CD4-positive, CD25-positive, alpha-beta regulatory T cell (primary cell): Measurements from ENCODE around the gene WDFY3. TPM values are rescaled to one million over a fixed set of nuclear protein-coding genes. Genes with fewer than 3 reads are reported as not detected.

Source experiments
- ATAC-seq, 2 donors: fragments of 150-1000 bp; cut with Tn5 transposase; one replicate each; pipeline ENCODE4 v1.10.0; 2021; ENCODE audit warnings: low read depth in 2 of 2, moderate number of reproducible peaks in 2 of 2, moderate library complexity in 1 of 2
- DNase-seq, 3 donors: peaks; one replicate each; pipeline versions ENCODE4 v3.0.0 to v3.0.0-alpha.2; 2012 to 2022; ENCODE audit warnings: mixed read lengths in 1 of 3
- H3K27ac ChIP-seq: one replicate; pipeline ENCODE4 v1.7.0; 2013; ENCODE audit warnings: mild to moderate bottlenecking, low read length; ENCODE audit not compliant: insufficient read depth, poor library complexity, severe bottlenecking
- H3K27me3 ChIP-seq: one replicate; pipeline ENCODE4 v1.7.0; 2013; ENCODE audit warnings: low read length; ENCODE audit not compliant: control insufficient read depth, insufficient read depth
- H3K36me3 ChIP-seq: one replicate; pipeline ENCODE4 v1.7.0; 2013; ENCODE audit warnings: mild to moderate bottlenecking, low read length, moderate library complexity; ENCODE audit not compliant: control insufficient read depth, insufficient read depth
- H3K4me1 ChIP-seq: 2 replicates; pipeline ENCODE4 v1.7.0; 2013; ENCODE audit warnings: mild to moderate bottlenecking, low read length; ENCODE audit not compliant: insufficient read depth, control insufficient read depth, poor library complexity, severe bottlenecking
- H3K4me3 ChIP-seq: one replicate; pipeline ENCODE4 v1.7.0; 2013; ENCODE audit warnings: low read depth, mild to moderate bottlenecking, low read length, moderate library complexity
- H3K9me3 ChIP-seq, 2 experiments: 1 replicate in 1 of 2; 2 replicates in 1 of 2; pipeline ENCODE4 v1.7.0; 2013; ENCODE audit warnings: low read length in 2 of 2, mild to moderate bottlenecking in 1 of 2, moderate library complexity in 1 of 2; ENCODE audit not compliant: control insufficient read depth in 2 of 2
- H3K27ac Mint-ChIP-seq, 3 donors: one replicate each; pipeline ENCODE4 v1.8.0; 2020 to 2022; ENCODE audit warnings: mild to moderate bottlenecking in 3 of 3, mixed read lengths in 3 of 3, moderate library complexity in 2 of 3
- H3K27me3 Mint-ChIP-seq: one replicate; pipeline ENCODE4 v1.8.0; 2022; ENCODE audit warnings: mild to moderate bottlenecking, mixed read lengths
- H3K36me3 Mint-ChIP-seq: one replicate; pipeline ENCODE4 v1.8.0; 2020; ENCODE audit warnings: mixed read lengths
- H3K4me1 Mint-ChIP-seq, 4 donors: one replicate each; pipeline ENCODE4 v1.8.0; 2020 to 2022; ENCODE audit warnings: mixed read lengths in 4 of 4, mild to moderate bottlenecking in 1 of 4
- H3K4me3 Mint-ChIP-seq, 4 donors: one replicate each; pipeline ENCODE4 v1.8.0; 2020 to 2022; ENCODE audit warnings: mild to moderate bottlenecking in 4 of 4, mixed read lengths in 4 of 4, moderate library complexity in 3 of 4
- H3K9me3 Mint-ChIP-seq, 7 donors: one replicate each; pipeline ENCODE4 v1.8.0; 2020 to 2022; ENCODE audit warnings: mixed read lengths in 7 of 7, mild to moderate bottlenecking in 3 of 7, moderate library complexity in 2 of 7
- polyA plus RNA-seq, 4 donors: library from polyadenylated mRNA; unstranded; fragments of 300-500 nt; fragmentation: Illumina TruSeq; gene quantifications; one replicate each; pipeline ENCODE4 v1.2.3, GENCODE V29; 2021
- total RNA-seq: library from RNA; stranded (reverse); gene quantifications from one replicate; pipeline ENCODE4 v1.2.3, GENCODE V29; 2022

The WDFY3 gene
- total and polyA plus RNA-seq, 5 donors from 2014 or later: 0.44 TPM; not detected in 4

DNA sequence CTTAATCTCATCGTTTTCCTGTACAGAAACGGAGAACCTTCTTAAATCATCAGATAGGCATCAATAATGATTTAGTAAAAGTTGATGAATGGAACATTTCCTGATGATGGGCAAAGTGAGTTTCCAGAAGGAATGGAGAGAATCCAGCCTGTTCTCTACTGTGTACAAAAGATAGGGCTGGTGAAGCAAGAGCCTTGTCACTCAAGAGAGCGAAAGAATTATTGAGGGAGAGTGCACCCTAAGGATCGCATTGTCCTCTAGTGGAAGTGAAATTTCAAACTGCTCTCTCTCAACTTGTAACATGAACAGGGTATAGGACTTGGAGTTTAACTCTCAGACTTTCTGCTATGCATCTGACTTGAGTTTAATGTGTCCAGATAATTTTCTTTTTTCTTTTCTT is 314.0 kb downstream of the WDFY3 start:
- Mint-ChIP-seq H3K4me3 (no peak overlapping the region), H3K36me3 (no peaks in the 10 kb centered on the region), H3K9me3 (peaks cover 2 to 10% (median 4%) of the 10 kb centered on the region in 7 donors), H3K4me1 (no peaks in the 10 kb centered on the region), H3K27me3 (no peaks in the 10 kb centered on the region), H3K27ac (no peak overlapping the region)
- no peaks in the 10 kb centered on the region for H3K4me1 ChIP-seq
- DNase-seq: no peak
- H3K4me3 ChIP-seq: no peak overlapping the region
- H3K27ac ChIP-seq: no peak overlapping the region
- H3K36me3 ChIP-seq: no peaks in the 10 kb centered on the region
- no peak for ATAC-seq
- H3K9me3 ChIP-seq: no peaks in the 10 kb centered on the region
- no peaks in the 10 kb centered on the region for H3K27me3 ChIP-seq

- H3K36me3 ChIP-seq: no peaks in the 10 kb centered on the region
- Mint-ChIP-seq H3K36me3 (no peaks in the 10 kb centered on the region), H3K27me3 (no peaks in the 10 kb centered on the region), H3K4me3 (no peak overlapping the region), H3K9me3 (peaks cover 2 to 3% (median 2%) of the 10 kb centered on the region in 7 donors), H3K27ac (no peak overlapping the region), H3K4me1 (no peaks in the 10 kb centered on the region)
- DNase-seq (no peak), ATAC-seq (no peak)
- no peaks in the 10 kb centered on the region for H3K4me1 ChIP-seq
- no peak overlapping the region for H3K4me3 ChIP-seq
- H3K27ac ChIP-seq: no peak overlapping the region
- H3K9me3 ChIP-seq: no peaks in the 10 kb centered on the region
- H3K27me3 ChIP-seq: no peaks in the 10 kb centered on the region
These were observed 315.0 kb downstream of the WDFY3 start for GRCh38 chr4:84651499-84651898.

- no peak overlapping the region for H3K27ac Mint-ChIP-seq
- Histone ChIP-seq H3K27me3 (no peaks in the 10 kb centered on the region), H3K36me3 (no peaks in the 10 kb centered on the region), H3K9me3 (no peaks in the 10 kb centered on the region), H3K4me3 (no peak overlapping the region), H3K4me1 (no peaks in the 10 kb centered on the region), H3K27ac (no peak overlapping the region)
- no peaks in the 10 kb centered on the region for H3K36me3 Mint-ChIP-seq
- peaks cover 4% of the 10 kb centered on the region for H3K27me3 Mint-ChIP-seq
- no peak overlapping the region for H3K4me3 Mint-ChIP-seq
- H3K4me1 Mint-ChIP-seq: no peaks in the 10 kb centered on the region
- ATAC-seq (no peak), DNase-seq (no peak)
- peaks cover 0 to 2% (median 0%) of the 10 kb centered on the region in 7 donors for H3K9me3 Mint-ChIP-seq
These were observed 317.4 kb downstream of the WDFY3 start for GRCh38 chr4:84648863-84649647.

GRCh38 chr4:84648178-84648577 is 318.3 kb downstream of the WDFY3 start:
- no peak for ATAC-seq

DNA sequence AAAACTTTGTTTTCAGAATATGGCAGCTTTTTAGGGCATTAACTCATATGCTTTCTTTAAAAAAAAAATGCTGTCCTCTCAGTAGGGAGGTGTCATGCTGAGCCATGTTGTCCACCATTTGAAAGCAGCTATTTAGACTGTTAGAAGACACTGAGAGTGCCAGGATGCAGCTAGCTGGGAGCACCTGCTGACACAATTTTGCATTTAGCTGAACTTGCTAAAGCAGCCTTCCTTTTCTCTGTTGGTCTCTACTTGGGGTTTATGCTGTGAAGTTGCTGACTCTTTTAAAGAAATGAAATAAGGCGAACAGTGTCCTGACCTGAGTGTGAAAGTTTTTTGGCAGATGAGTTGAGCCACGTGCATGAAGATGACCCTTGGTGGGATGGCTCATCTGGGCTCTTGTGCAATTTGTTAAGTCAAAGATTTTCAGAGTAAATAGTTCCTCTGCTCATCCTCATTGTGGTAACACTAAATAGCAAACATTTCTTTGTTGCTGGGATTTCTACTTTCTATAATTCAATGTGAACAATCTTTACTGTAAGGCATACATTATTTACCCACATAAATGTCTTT is 319.1 kb downstream of the WDFY3 start:
- H3K9me3 Mint-ChIP-seq: no peaks in the 10 kb centered on the region
- Histone ChIP-seq H3K9me3 (no peaks in the 10 kb centered on the region), H3K4me1 (no peaks in the 10 kb centered on the region), H3K36me3 (no peaks in the 10 kb centered on the region), H3K4me3 (no peak overlapping the region), H3K27me3 (no peaks in the 10 kb centered on the region), H3K27ac (no peak overlapping the region)
- no peaks in the 10 kb centered on the region for H3K36me3 Mint-ChIP-seq
- H3K4me3 Mint-ChIP-seq: no peak overlapping the region
- DNase-seq: no peak
- ATAC-seq: no peak
- no peaks in the 10 kb centered on the region for H3K4me1 Mint-ChIP-seq
- peaks cover 4% of the 10 kb centered on the region for H3K27me3 Mint-ChIP-seq
- H3K27ac Mint-ChIP-seq: no peak overlapping the region

More at GRCh38 chr4:84648178-84648577, 318.3 kb downstream of the WDFY3 start:
- Mint-ChIP-seq H3K4me1 (no peaks in the 10 kb centered on the region), H3K36me3 (no peaks in the 10 kb centered on the region), H3K4me3 (no peak overlapping the region), H3K9me3 (no peaks in the 10 kb centered on the region), H3K27ac (no peak overlapping the region), H3K27me3 (peaks cover 4% of the 10 kb centered on the region)
- Histone ChIP-seq H3K27me3 (no peaks in the 10 kb centered on the region), H3K9me3 (no peaks in the 10 kb centered on the region), H3K4me1 (no peaks in the 10 kb centered on the region), H3K27ac (no peak overlapping the region), H3K4me3 (no peak overlapping the region), H3K36me3 (no peaks in the 10 kb centered on the region)
- DNase-seq: no peak

DNA sequence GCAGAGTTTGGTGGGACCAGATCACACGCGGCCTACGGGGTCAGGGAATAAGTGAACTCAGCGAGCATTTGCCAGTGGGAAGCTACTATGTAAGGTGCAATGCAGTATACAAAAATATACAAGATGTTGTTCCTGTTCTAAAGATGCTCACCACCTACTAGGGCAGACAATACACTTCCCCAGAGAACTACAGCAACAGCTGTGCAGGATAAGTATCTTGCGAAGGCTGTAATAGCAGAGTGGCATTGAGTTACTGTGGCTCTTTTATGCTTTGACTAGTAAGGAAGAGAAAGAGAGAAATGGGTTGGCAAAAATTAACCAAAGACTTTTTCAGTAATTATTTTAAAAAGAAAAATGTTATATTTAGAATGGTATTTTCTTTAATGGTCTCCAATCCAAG is 322.4 kb downstream of the WDFY3 start:
- Mint-ChIP-seq H3K4me3 (no peak overlapping the region), H3K4me1 (no peaks in the 10 kb centered on the region), H3K27me3 (peaks cover 4% of the 10 kb centered on the region), H3K9me3 (no peaks in the 10 kb centered on the region), H3K36me3 (no peaks in the 10 kb centered on the region), H3K27ac (peak overlapping the region in 1 of 3 donors; percentile 13)
- DNase-seq (no peak), ATAC-seq (no peak)
- no peaks in the 10 kb centered on the region for H3K9me3 ChIP-seq
- no peaks in the 10 kb centered on the region for H3K36me3 ChIP-seq
- no peak overlapping the region for H3K27ac ChIP-seq
- no peaks in the 10 kb centered on the region for H3K4me1 ChIP-seq
- no peak overlapping the region for H3K4me3 ChIP-seq
- no peaks in the 10 kb centered on the region for H3K27me3 ChIP-seq

DNA sequence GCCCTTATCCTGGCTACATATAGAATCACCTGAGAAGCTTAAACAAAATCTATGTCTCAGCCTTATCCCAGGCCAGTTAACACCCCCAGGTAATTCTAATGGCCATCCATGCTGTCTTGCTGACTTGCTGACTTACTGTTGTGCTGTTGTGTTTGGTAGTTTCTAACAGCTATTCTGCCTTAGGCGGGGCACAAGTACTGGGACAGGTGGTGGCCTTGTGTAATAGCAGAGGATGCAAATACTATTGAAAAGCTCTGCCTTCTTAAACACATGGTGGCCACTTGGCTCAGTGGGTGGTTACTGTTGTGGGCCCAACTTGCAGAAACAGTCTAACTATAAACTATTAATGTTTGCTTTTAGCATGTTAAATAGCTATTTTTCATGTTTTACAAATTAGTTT is 327.3 kb downstream of the WDFY3 start:
- DNase-seq: no peak
- Mint-ChIP-seq H3K27ac (no peak overlapping the region), H3K4me1 (no peaks in the 10 kb centered on the region), H3K4me3 (no peak overlapping the region), H3K36me3 (no peaks in the 10 kb centered on the region), H3K9me3 (peaks cover 0 to 1% (median 0%) of the 10 kb centered on the region in 7 donors), H3K27me3 (no peaks in the 10 kb centered on the region)
- Histone ChIP-seq H3K4me1 (no peaks in the 10 kb centered on the region), H3K9me3 (no peaks in the 10 kb centered on the region), H3K27ac (no peak overlapping the region), H3K4me3 (no peak overlapping the region), H3K36me3 (no peaks in the 10 kb centered on the region), H3K27me3 (no peaks in the 10 kb centered on the region)
- ATAC-seq: no peak

DNA sequence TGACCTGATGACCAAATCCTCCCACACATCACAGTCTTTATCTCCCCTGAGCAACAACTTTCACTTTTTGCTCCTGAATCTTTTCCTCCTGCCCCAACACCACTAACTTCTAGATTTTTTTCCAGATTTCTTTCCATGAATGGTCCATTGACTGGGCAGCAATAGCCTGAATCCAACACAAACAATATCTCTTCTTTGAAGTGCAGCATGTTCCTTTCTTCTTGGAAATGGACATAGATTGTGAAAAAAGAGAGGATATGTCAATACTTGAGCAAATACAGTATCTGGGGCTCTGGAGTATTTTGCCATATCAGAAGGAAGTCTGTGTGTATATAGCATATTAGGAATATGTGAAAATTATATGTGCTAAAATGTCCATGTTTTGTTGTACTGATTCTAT is 328.4 kb downstream of the WDFY3 start:
- Mint-ChIP-seq H3K27me3 (no peaks in the 10 kb centered on the region), H3K36me3 (no peaks in the 10 kb centered on the region), H3K9me3 (peaks cover 0 to 1% (median 0%) of the 10 kb centered on the region in 7 donors), H3K4me1 (no peaks in the 10 kb centered on the region), H3K4me3 (no peak overlapping the region), H3K27ac (no peak overlapping the region)
- H3K9me3 ChIP-seq: no peaks in the 10 kb centered on the region
- H3K27me3 ChIP-seq: no peaks in the 10 kb centered on the region
- ATAC-seq: no peak
- no peak overlapping the region for H3K27ac ChIP-seq
- H3K4me3 ChIP-seq: no peak overlapping the region
- no peak for DNase-seq
- no peaks in the 10 kb centered on the region for H3K4me1 ChIP-seq
- no peaks in the 10 kb centered on the region for H3K36me3 ChIP-seq
